A549 (cell line): ENCODE data around the gene AJAP1.

Experiments used
- CTCF ChIP-seq: fragments of >200 bp; sonication (Bioruptor Twin); formaldehyde crosslinking; IDR thresholded peaks from 3 replicates; pipeline ENCODE4 v1.5.1; 2016
- HDAC2 ChIP-seq: fragments of 200-600 bp; sonication (generic); IDR thresholded peaks from 2 replicates; pipeline ENCODE4 v1.6.1; 2016
- POLR2A ChIP-seq: IDR thresholded peaks from 2 replicates; pipeline ENCODE4 v1.6.1; 2012; ENCODE audit warnings: mild to moderate bottlenecking, low read length
- RAD21 ChIP-seq, 2 experiments: fragments of >200 bp in 1 of 2; sonication (Bioruptor Twin) in 1 of 2; formaldehyde crosslinking in 1 of 2; IDR thresholded peaks in 1 of 2; conservative IDR thresholded peaks in 1 of 2; 2 replicates in 1 of 2; 3 replicates in 1 of 2; pipeline ENCODE4 v1.6.1; 2012 to 2018; ENCODE audit warnings: inconsistent platforms in 1 of 2

- no peak for TF ChIP-seq HDAC2
- TF ChIP-seq CTCF = no peak
- no peak for TF ChIP-seq POLR2A
- TF ChIP-seq RAD21 (conservative IDR thresholded peaks at IDR 0.05 in 1 of 2, IDR thresholded peaks at IDR 0.05 in 1 of 2) = no peak
These were observed 48.5 kb downstream of the AJAP1 start for GRCh38 chr1:4702932-4703331.
